Ovary (tissue), 9 donors: ENCODE data around the gene ZNF792. TPM values are rescaled to one million over a fixed set of nuclear protein-coding genes. Genes with fewer than 3 reads are reported as not detected.
"Not testable (repeated sequence)": the region's sequence is repeated elsewhere in the genome, so short reads cannot be mapped to it uniquely, and the experiment has no call there.

Source experiments
- DNase-seq, 5 donors: peaks; one replicate each; pipeline ENCODE4 v3.0.0-alpha.2; 2019 to 2020
- H3K27ac ChIP-seq, 2 donors: fragments of 200-600 bp; one replicate each; pipeline versions ENCODE4 v1.5.1 to v1.8.0; 2019 to 2022
- H3K27me3 ChIP-seq: fragments of 200-600 bp; one replicate; pipeline ENCODE4 v1.8.0; 2022
- H3K36me3 ChIP-seq: fragments of 200-600 bp; sonication (generic); one replicate; pipeline ENCODE4 v1.5.1; 2019
- H3K4me1 ChIP-seq: one replicate; pipeline ENCODE4 v1.8.1; 2013; ENCODE audit warnings: mild to moderate bottlenecking, moderate library complexity; ENCODE audit not compliant: insufficient read depth
- H3K4me3 ChIP-seq: fragments of 200-600 bp; sonication (generic); one replicate; pipeline ENCODE4 v1.5.1; 2017
- H3K9me3 ChIP-seq, 2 donors: fragments of 200-600 bp in 1 of 2; sonication (generic) in 1 of 2; one replicate each; pipeline versions ENCODE4 v1.5.1 to v1.8.1; 2013 to 2019; ENCODE audit warnings: mild to moderate bottlenecking in 1 of 2, moderate library complexity in 1 of 2
- EP300 ChIP-seq: sonication (generic); formaldehyde crosslinking; IDR thresholded peaks from one replicate; pipeline ENCODE4 v1.6.1; 2017; ENCODE audit warnings: antibody characterized with exemption
- POLR2A ChIP-seq: fragments of 450-650 bp; IDR thresholded peaks from one replicate; pipeline ENCODE4 v1.6.1; 2017; ENCODE audit warnings: antibody characterized with exemption, mild to moderate bottlenecking, moderate library complexity
- WGBS, 3 donors: extraction: QIAGEN DNeasy Blood & Tissue Kit in 1 of 3; methylation state at CpG; one replicate each; pipeline versions ENCODE4 v1.1.5 to v1.1.7; 2013 to 2017; 5-methylcytosine and 5-hydroxymethylcytosine counted together
- intact Hi-C, 4 donors: fragments of 100-400 bp; cut with DNase I; formaldehyde crosslinking; loops; one replicate each; pipeline versions ENCODE4 v1.11.0 to v1.15.1; 2022 to 2023
- polyA plus RNA-seq, 2 donors: library from polyadenylated mRNA; stranded (reverse); fragments of 200-250 nt in 1 of 2; fragments of 350-450 nt in 1 of 2; fragmentation: Illumina TruSeq in 1 of 2; extraction: RNeasy Lipid Tissue Mini Kit (QIAGEN cat#74804) in 1 of 2; gene quantifications; one replicate each; pipeline ENCODE4 v1.2.3, GENCODE V29; 2013 to 2014
- total RNA-seq, 7 donors: library from RNA; depleted of rRNA in 2 of 7; stranded (reverse); fragments of >200 nt in 2 of 7; fragmentation: NEBNext Ultra II Directional in 3 of 7; extraction: Animal tissue kit (Norgen Biotek cat#: 25700) in 3 of 7; gene quantifications; one replicate each; pipeline versions ENCODE4 v1.1.0 to v1.2.4, GENCODE V29; 2016 to 2023
- TF ChIP-seq, protein P1 (sequence below), 3 donors: fragments of 450-650 bp in 2 of 3; fragments of 200-600 bp in 1 of 3; IDR thresholded peaks; one replicate each; pipeline versions ENCODE4 v1.5.1 to v1.8.0; 2016 to 2022; ENCODE audit warnings: antibody characterized with exemption in 3 of 3, mild to moderate bottlenecking in 1 of 3
- donor health status: DM: no; HTN: no; CAD: no; lungs with moderate emphysema.
- donor health status: DM: no; HTN: no; CAD: no.
- donor health status: Bipolar disorder and iron deficiency.
- donor health status: DM: yes; HTN: yes; CAD: no.
- donor health status: DM: no; HTN: no; CAD: no.
- donor health status: DM: yes; HTN: yes; CAD: no.

ZNF792 gene
- total and polyA plus RNA-seq, 9 donors, result 2.6 to 5.4 (median 4.5) TPM

- WGBS, 3 donors, result 23 to 34% (median 34%) methylated on average over 17 of the region's 17 CpGs
- DNase-seq, result peak; percentile 64 to 73 (median 70)
- intact Hi-C loops, result no loop called here
Observed at GRCh38 chr19:34994643-34995541, 30.9 kb upstream of the ZNF792 start.

GRCh38 chr19:34994286-34994642 lies 30.2 kb upstream of the ZNF792 start:
- Histone ChIP-seq H3K9me3 (no peaks in the 10 kb centered on the region), H3K27me3 (no peaks in the 10 kb centered on the region), H3K4me3 (no peak overlapping the region), H3K27ac (peak overlapping the region in 1 of 2 donors; percentile 58), H3K4me1 (peaks cover 22% of the 10 kb centered on the region), H3K36me3 (no peaks in the 10 kb centered on the region)
- no peak for DNase-seq
- intact Hi-C loops, result no loop called here
- TF ChIP-seq EP300, result no peak
- no peak for TF ChIP-seq POLR2A
- TF ChIP-seq, protein P1, sequence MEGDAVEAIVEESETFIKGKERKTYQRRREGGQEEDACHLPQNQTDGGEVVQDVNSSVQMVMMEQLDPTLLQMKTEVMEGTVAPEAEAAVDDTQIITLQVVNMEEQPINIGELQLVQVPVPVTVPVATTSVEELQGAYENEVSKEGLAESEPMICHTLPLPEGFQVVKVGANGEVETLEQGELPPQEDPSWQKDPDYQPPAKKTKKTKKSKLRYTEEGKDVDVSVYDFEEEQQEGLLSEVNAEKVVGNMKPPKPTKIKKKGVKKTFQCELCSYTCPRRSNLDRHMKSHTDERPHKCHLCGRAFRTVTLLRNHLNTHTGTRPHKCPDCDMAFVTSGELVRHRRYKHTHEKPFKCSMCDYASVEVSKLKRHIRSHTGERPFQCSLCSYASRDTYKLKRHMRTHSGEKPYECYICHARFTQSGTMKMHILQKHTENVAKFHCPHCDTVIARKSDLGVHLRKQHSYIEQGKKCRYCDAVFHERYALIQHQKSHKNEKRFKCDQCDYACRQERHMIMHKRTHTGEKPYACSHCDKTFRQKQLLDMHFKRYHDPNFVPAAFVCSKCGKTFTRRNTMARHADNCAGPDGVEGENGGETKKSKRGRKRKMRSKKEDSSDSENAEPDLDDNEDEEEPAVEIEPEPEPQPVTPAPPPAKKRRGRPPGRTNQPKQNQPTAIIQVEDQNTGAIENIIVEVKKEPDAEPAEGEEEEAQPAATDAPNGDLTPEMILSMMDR (IDR thresholded peaks at IDR 0.05), result no peak
- 79 to 84% (median 79%) methylated on average over 9 of the region's 9 CpGs for WGBS, 3 donors

More at GRCh38 chr19:34994643-34995541, 30.9 kb upstream of the ZNF792 start:
- peak overlapping the region; percentile 14 to 58 for H3K27ac ChIP-seq
- H3K27me3 ChIP-seq, result no peaks in the 10 kb centered on the region
- H3K4me3 ChIP-seq, result no peak overlapping the region
- H3K4me1 ChIP-seq, result peaks cover 23% of the 10 kb centered on the region
- no peaks in the 10 kb centered on the region for H3K9me3 ChIP-seq
- H3K36me3 ChIP-seq, result no peaks in the 10 kb centered on the region
- TF ChIP-seq POLR2A (no peak), EP300 (no peak)
- TF ChIP-seq, protein P1 (IDR thresholded peaks at IDR 0.05), result no peak

DNA sequence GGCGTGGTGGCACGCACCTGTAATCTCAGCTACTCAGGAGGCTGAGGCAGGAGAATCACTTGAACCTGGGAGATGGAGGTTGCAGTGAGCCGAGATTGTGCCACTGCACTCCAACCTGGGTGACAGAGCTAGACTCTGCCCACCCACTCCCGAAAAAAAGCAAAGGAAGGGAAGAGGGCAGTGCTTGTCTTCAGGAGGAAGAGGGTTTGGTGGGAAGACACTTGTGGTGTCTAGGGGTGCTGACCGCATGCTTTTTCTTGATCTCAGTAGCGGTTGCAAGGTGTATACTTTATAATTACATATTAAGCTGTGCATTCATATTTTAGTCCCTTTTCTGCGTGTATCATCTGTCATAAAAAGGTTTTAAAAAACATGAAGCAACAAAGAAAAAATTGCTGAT lies 28.6 kb upstream of the ZNF792 start:
- H3K27ac ChIP-seq, H3K27me3 ChIP-seq, H3K36me3 ChIP-seq, DNase-seq, intact Hi-C loops, H3K4me3 ChIP-seq, H3K9me3 ChIP-seq: not testable (repeated sequence)
- peaks cover 15% of the 10 kb centered on the region for H3K4me1 ChIP-seq
- 86 to 97% (median 94%) methylated on average over 7 of the region's 7 CpGs for WGBS, 3 donors

DNA sequence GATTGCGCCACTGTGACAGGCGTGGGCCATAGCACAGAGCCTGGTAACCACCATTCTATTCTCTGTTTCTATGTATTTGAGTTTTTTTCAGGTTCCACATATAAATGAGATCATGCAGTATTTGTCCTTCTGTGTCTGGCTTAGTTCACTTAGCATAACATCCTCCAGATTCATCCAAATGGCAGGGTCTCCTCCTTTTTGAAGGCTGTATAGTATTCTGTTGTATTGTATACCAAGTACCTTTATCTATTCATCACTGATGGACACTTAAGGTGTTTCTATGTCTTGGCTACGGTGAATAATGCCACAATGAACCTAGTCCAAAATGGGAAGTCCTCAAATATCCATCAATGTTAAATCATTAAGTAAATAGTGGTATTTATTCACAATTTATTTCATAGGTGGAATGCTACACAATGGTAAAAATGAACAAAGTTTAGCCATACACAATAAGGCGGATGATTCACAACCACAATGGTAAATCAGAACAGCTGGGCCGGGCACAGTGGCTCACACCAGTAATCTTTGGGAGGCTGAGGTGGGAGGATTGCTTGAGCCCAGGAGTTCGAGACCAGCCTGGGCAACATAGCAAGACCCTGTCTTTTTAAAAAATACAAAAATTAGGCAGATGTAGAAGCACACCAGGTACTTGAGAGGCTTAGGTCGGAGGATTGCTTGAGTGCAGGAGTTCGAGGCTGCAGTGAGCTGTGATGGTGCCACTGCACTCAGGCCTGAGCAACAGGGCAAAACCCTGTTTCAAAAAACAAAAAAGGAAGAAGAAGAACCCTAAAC lies 27.7 kb upstream of the ZNF792 start:
- TF ChIP-seq EP300 (no peak), POLR2A (no peak)
- TF ChIP-seq, protein P1 (IDR thresholded peaks at IDR 0.05), result no peak
- DNase-seq, result no peak
- intact Hi-C loops, result no loop called here
- H3K27me3 ChIP-seq, result no peaks in the 10 kb centered on the region
- no peak overlapping the region for H3K27ac ChIP-seq
- peaks cover 12% of the 10 kb centered on the region for H3K4me1 ChIP-seq
- WGBS, 3 donors, result 87 to 95% (median 90%) methylated on average over 8 of the region's 8 CpGs
- H3K9me3 ChIP-seq, result no peaks in the 10 kb centered on the region
- no peaks in the 10 kb centered on the region for H3K36me3 ChIP-seq
- H3K4me3 ChIP-seq, result no peak overlapping the region
